ENCODE measurements around the gene PMPCA.

- TF ChIP-seq FOXK2 (IDR thresholded peaks at IDR 0.05) (no peak), SUZ12 (IDR thresholded peaks at IDR 0.05) (no peak), SP1 (IDR thresholded peaks at IDR 0.05) (no peak), CTBP1 (IDR thresholded peaks at IDR 0.05; ENCODE audit: borderline replicate concordance) (no peak), PKNOX1 (IDR thresholded peaks at IDR 0.05) (no peak), FOXA1 (IDR thresholded peaks at IDR 0.05) (no peak), BHLHE40 (IDR thresholded peaks at IDR 0.05; ENCODE audit: borderline replicate concordance) (no peak), TARDBP (IDR thresholded peaks at IDR 0.05) (no peak), FOXM1 (IDR thresholded peaks at IDR 0.05; ENCODE audit: borderline replicate concordance) (no peak), HDGF (IDR thresholded peaks at IDR 0.05; ENCODE audit: borderline replicate concordance) (no peak)
Observed at GRCh38 chr9:136443087-136443486, 32.6 kb downstream of the PMPCA start.

All from HEK293T (cell line).